ENCODE results near the gene PRKCB.

GRCh38 chr16:23964136-23964535 lies 128.4 kb downstream of the PRKCB start:
- TF ChIP-seq CTCF (tag by site-specific recombination; IDR thresholded peaks at IDR 0.05) (no peak), ZNF169 (tag by site-specific recombination; IDR thresholded peaks at IDR 0.05) (no peak), ATF2 (tag by site-specific recombination; IDR thresholded peaks at IDR 0.05; ENCODE audit: low read depth) (no peak), ZNF768 (tag by site-specific recombination; IDR thresholded peaks at IDR 0.05) (no peak), REST (tag by site-specific recombination; IDR thresholded peaks at IDR 0.05) (no peak), KLF8 (tag by site-specific recombination; IDR thresholded peaks at IDR 0.05) (no peak), ZNF211 (tag by site-specific recombination; IDR thresholded peaks at IDR 0.05; ENCODE audit: low read depth) (no peak), SALL2 (tag by site-specific recombination; IDR thresholded peaks at IDR 0.05; ENCODE audit: borderline replicate concordance) (no peak), GFI1B (tag by site-specific recombination; IDR thresholded peaks at IDR 0.05) (no peak)

Measured in HEK293 (cell line).